Loucy (cell line): ENCODE measurements around the gene CCS.
"Not testable (repeated sequence)": the region's sequence is repeated elsewhere in the genome, so short reads cannot be mapped to it uniquely, and the experiment has no call there.

Experiments
- EZH2phosphoT487 ChIP-seq: fragments of 200-600 bp; IDR thresholded peaks from 2 replicates; pipeline ENCODE4 v1.6.1; 2018; ENCODE audit warnings: antibody characterized with exemption, mild to moderate bottlenecking, moderate library complexity, borderline replicate concordance
- TF ChIP-seq, protein P1 (sequence below): fragments of 200-600 bp; sonication (generic); conservative IDR thresholded peaks from 2 replicates; pipeline ENCODE4 v1.5.1; 2014; ENCODE audit warnings: mild to moderate bottlenecking, antibody characterized with exemption, low read length

DNA sequence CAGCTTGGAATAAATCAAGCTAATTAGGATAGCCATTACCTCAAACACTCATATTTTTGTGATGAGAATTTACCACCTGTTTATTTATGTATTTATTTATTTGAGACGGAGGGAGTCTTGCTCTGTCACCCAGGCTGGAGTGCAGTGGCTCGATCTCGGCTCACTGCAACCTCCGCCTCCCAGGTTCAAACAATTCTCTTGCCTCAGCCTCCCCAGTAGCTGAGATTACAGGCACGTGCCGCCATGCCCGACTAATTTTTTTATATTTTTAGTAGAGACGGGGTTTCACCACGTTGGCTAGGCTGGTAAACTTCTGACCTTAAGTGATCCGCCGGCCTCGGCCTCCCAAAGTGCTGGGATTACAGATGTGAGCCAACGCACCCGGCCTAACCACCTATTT is 48.0 kb upstream of the CCS start:
- TF ChIP-seq, protein P1, sequence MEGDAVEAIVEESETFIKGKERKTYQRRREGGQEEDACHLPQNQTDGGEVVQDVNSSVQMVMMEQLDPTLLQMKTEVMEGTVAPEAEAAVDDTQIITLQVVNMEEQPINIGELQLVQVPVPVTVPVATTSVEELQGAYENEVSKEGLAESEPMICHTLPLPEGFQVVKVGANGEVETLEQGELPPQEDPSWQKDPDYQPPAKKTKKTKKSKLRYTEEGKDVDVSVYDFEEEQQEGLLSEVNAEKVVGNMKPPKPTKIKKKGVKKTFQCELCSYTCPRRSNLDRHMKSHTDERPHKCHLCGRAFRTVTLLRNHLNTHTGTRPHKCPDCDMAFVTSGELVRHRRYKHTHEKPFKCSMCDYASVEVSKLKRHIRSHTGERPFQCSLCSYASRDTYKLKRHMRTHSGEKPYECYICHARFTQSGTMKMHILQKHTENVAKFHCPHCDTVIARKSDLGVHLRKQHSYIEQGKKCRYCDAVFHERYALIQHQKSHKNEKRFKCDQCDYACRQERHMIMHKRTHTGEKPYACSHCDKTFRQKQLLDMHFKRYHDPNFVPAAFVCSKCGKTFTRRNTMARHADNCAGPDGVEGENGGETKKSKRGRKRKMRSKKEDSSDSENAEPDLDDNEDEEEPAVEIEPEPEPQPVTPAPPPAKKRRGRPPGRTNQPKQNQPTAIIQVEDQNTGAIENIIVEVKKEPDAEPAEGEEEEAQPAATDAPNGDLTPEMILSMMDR = not testable (repeated sequence)
- not testable (repeated sequence) for TF ChIP-seq EZH2phosphoT487
